Right lobe of liver (tissue), 6 donors: Measurements from ENCODE around the gene CUL5. TPM values are rescaled to one million over a fixed set of nuclear protein-coding genes. Genes with fewer than 3 reads are reported as not detected.

ENCODE experiments used
- ATAC-seq, 4 donors: fragments of 200-7000 bp; cut with Tn5 transposase; one replicate each; pipeline ENCODE4 v1.9.1; 2020; ENCODE audit warnings: mild to moderate bottlenecking in 4 of 4, moderate library complexity in 4 of 4
- DNase-seq, 3 donors: peaks; one replicate each; pipeline ENCODE4 v3.0.0-alpha.2; 2020
- H3K27ac ChIP-seq, 3 donors: fragments of 200-600 bp; one replicate each; pipeline ENCODE4 v1.8.0; 2022
- H3K27me3 ChIP-seq, 2 donors: fragments of 200-600 bp; one replicate each; pipeline ENCODE4 v1.8.0; 2022
- H3K36me3 ChIP-seq, 4 donors: fragments of 200-600 bp; sonication (generic) in 1 of 4; one replicate each; pipeline versions ENCODE4 v1.5.1 to v1.8.0; 2017 to 2022; ENCODE audit warnings: control low read depth in 1 of 4
- H3K4me1 ChIP-seq, 4 donors: fragments of 200-600 bp; sonication (generic) in 1 of 4; one replicate each; pipeline versions ENCODE4 v1.5.1 to v1.8.0; 2017 to 2022; ENCODE audit warnings: control low read depth in 1 of 4
- H3K4me3 ChIP-seq, 3 donors: fragments of 200-600 bp; one replicate each; pipeline ENCODE4 v1.8.0; 2022
- H3K9me3 ChIP-seq, 4 donors: fragments of 200-600 bp; sonication (generic) in 1 of 4; one replicate each; pipeline versions ENCODE4 v1.5.1 to v1.8.0; 2017 to 2022; ENCODE audit warnings: control low read depth in 1 of 4
- POLR2A ChIP-seq: fragments of 450-650 bp; IDR thresholded peaks from one replicate; pipeline ENCODE4 v1.6.1; 2017; ENCODE audit warnings: antibody characterized with exemption, mild to moderate bottlenecking
- WGBS: methylation state at CpG from one replicate; pipeline ENCODE4 v1.1.6; 2018; ENCODE audit warnings: low coverage, low lambda C conversion rate; ENCODE audit not compliant: insufficient coverage; ENCODE audit errors: missing lambda C conversion rate; 5-methylcytosine and 5-hydroxymethylcytosine counted together
- intact Hi-C, 2 donors: fragments of 100-400 bp; cut with DNase I; formaldehyde crosslinking; loops; one replicate each; pipeline versions ENCODE4 v1.11.2 to v1.14.1; 2022
- total RNA-seq, 6 experiments: library from RNA; depleted of rRNA in 2 of 6; stranded (reverse); fragments of >200 nt in 2 of 6; fragmentation: NEBNext Ultra II Directional in 3 of 6; extraction: Animal tissue kit (Norgen Biotek cat#: 25700) in 3 of 6; gene quantifications; one replicate each; pipeline versions ENCODE4 v1.1.0 to v1.2.4, GENCODE V29; 2016 to 2023
- TF ChIP-seq, protein P1 (sequence below), 4 donors: fragments of 200-600 bp in 3 of 4; fragments of 450-650 bp in 1 of 4; IDR thresholded peaks; one replicate each; pipeline versions ENCODE4 v1.5.1 to v1.8.0; 2016 to 2022; ENCODE audit warnings: antibody characterized with exemption in 4 of 4, mild to moderate bottlenecking in 2 of 4
- donor health status: DM: no; HTN: yes; CAD: no.
- donor health status: DM: no; HTN: no; CAD: no.
- donor health status: DM: no; HTN: no; CAD: no.
- donor health status: DM: no; HTN: yes; CAD: no.
- donor health status: DM: no; HTN: yes; CAD: no.

CUL5 gene
- total RNA-seq, 6 experiments from 2014 or later = 14.0 to 20.2 (median 17.8) TPM

- H3K9me3 ChIP-seq = no peaks in the 10 kb centered on the region
- TF ChIP-seq POLR2A = no peak
- TF ChIP-seq, protein P1, sequence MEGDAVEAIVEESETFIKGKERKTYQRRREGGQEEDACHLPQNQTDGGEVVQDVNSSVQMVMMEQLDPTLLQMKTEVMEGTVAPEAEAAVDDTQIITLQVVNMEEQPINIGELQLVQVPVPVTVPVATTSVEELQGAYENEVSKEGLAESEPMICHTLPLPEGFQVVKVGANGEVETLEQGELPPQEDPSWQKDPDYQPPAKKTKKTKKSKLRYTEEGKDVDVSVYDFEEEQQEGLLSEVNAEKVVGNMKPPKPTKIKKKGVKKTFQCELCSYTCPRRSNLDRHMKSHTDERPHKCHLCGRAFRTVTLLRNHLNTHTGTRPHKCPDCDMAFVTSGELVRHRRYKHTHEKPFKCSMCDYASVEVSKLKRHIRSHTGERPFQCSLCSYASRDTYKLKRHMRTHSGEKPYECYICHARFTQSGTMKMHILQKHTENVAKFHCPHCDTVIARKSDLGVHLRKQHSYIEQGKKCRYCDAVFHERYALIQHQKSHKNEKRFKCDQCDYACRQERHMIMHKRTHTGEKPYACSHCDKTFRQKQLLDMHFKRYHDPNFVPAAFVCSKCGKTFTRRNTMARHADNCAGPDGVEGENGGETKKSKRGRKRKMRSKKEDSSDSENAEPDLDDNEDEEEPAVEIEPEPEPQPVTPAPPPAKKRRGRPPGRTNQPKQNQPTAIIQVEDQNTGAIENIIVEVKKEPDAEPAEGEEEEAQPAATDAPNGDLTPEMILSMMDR (IDR thresholded peaks at IDR 0.05) = no peak
- ATAC-seq = peak in 1 of 4 donors; percentile 18
- H3K36me3 ChIP-seq = no peaks in the 10 kb centered on the region
- no peaks in the 10 kb centered on the region for H3K4me1 ChIP-seq
- intact Hi-C loops = no loop called here
- H3K4me3 ChIP-seq = no peak overlapping the region
- H3K27me3 ChIP-seq = no peaks in the 10 kb centered on the region
- H3K27ac ChIP-seq = no peak overlapping the region
- no peak for DNase-seq
These were observed 39.5 kb upstream of the CUL5 start for GRCh38 chr11:107969219-107969618.

- ATAC-seq (no peak), DNase-seq (no peak)
- H3K27ac ChIP-seq = no peak overlapping the region
- H3K9me3 ChIP-seq = no peaks in the 10 kb centered on the region
- no peaks in the 10 kb centered on the region for H3K27me3 ChIP-seq
- no peaks in the 10 kb centered on the region for H3K4me1 ChIP-seq
- intact Hi-C loops = no loop called here
- no peaks in the 10 kb centered on the region for H3K36me3 ChIP-seq
- WGBS = 84% methylated on average over 5 of the region's 5 CpGs
- TF ChIP-seq POLR2A = no peak
- TF ChIP-seq, protein P1 (IDR thresholded peaks at IDR 0.05) = no peak
- H3K4me3 ChIP-seq = no peak overlapping the region
These were observed 38.6 kb upstream of the CUL5 start for GRCh38 chr11:107970049-107970448.

DNA sequence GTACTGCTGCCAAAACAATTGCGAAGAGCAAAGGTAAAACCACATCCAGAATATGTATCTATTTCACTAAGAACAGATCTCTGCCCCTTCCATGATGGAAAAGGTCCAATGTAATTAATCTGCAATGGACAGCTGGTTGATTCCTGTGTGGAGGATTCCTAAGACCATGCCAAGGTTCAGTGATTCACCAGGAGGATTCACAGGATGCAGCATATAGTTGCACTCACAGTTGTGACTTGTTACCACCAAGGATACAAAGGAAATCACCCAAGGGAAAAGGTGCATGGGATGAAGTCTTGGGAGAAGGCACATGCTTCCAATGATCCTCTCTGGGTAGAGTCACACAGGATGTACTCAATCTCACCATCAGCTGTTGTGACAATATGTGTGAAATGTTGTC lies 35.1 kb upstream of the CUL5 start:
- H3K9me3 ChIP-seq = no peaks in the 10 kb centered on the region
- intact Hi-C loops = no loop called here
- ATAC-seq (no peak), DNase-seq (no peak)
- no peaks in the 10 kb centered on the region for H3K27me3 ChIP-seq
- no peak overlapping the region for H3K4me3 ChIP-seq
- no peaks in the 10 kb centered on the region for H3K36me3 ChIP-seq
- H3K27ac ChIP-seq = no peak overlapping the region
- TF ChIP-seq, protein P1 (IDR thresholded peaks at IDR 0.05) = no peak
- TF ChIP-seq POLR2A = no peak
- no peaks in the 10 kb centered on the region for H3K4me1 ChIP-seq
- WGBS = 88% methylated on average over 1 of the region's 1 CpG

DNA sequence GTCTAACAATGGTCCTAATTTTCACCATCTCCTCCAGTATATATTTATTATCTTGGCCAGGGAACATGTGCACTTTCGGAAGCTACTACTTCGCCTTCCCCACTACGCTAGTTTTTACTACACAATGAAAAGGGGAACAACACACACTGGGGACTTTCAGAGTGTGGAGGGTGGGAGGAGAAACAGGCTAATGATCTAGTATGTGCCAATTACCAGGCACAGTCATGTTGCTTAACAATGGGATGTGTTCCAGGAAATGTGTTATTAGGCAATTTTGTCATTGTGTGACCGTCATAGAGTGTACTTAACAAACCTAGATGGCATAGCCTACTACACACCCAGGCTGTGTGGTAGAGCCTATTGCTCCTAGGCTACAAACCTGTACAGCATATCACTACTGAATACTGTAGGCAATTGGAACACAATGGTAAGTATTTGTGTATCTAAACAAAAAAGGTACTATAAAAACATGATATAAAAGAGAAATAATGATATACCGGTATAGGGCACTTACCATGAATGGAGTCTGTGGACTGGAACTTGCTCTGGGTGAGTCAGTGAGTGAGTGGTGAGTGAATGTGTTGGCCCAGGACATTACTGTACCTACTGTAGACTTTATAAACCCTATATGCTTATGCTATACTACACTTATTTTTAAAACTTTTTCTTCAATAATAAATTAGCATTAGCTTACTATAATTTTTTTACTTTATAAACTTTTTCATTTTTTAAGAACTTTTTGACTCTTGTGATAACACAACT lies 20.1 kb upstream of the CUL5 start:
- Histone ChIP-seq H3K4me1 (peaks cover 0 to 15% (median 0%) of the 10 kb centered on the region in 4 donors), H3K27ac (no peak overlapping the region), H3K27me3 (no peaks in the 10 kb centered on the region), H3K36me3 (no peaks in the 10 kb centered on the region), H3K9me3 (no peaks in the 10 kb centered on the region), H3K4me3 (no peak overlapping the region)
- ATAC-seq (peak; percentile 60 to 91 (median 78)), DNase-seq (no peak)
- intact Hi-C loops = no loop called here
- WGBS = 53% methylated on average over 5 of the region's 5 CpGs
- TF ChIP-seq POLR2A = no peak
- TF ChIP-seq, protein P1 (IDR thresholded peaks at IDR 0.05) = no peak
